Ishikawa (cell line): ENCODE results near the gene FGGY.

Experiments
- CEBPB ChIP-seq: IDR thresholded peaks from 2 replicates; pipeline ENCODE4 v1.6.1; 2012
- CREB1 ChIP-seq: IDR thresholded peaks from 2 replicates; pipeline ENCODE4 v1.6.1; 2012; ENCODE audit warnings: low read depth
- EGR1 ChIP-seq: IDR thresholded peaks from 2 replicates; pipeline ENCODE4 v1.6.1; 2012
- EP300 ChIP-seq: IDR thresholded peaks from 2 replicates; pipeline ENCODE4 v1.6.1; 2012; ENCODE audit warnings: borderline replicate concordance
- FOXM1 ChIP-seq: IDR thresholded peaks from 2 replicates; pipeline ENCODE4 v1.6.1; 2012; ENCODE audit warnings: low read depth, borderline replicate concordance
- RAD21 ChIP-seq: IDR thresholded peaks from 2 replicates; pipeline ENCODE4 v1.6.1; 2012; ENCODE audit warnings: low read depth
- TAF1 ChIP-seq: IDR thresholded peaks from 2 replicates; pipeline ENCODE4 v1.6.1; 2012; ENCODE audit warnings: low read depth, mild to moderate bottlenecking
- TCF12 ChIP-seq: IDR thresholded peaks from 2 replicates; pipeline ENCODE4 v1.6.1; 2012; ENCODE audit warnings: low read depth
- TEAD4 ChIP-seq: IDR thresholded peaks from 2 replicates; pipeline ENCODE4 v1.6.1; 2012
- YY1 ChIP-seq: IDR thresholded peaks from 2 replicates; pipeline ENCODE4 v1.6.1; 2012; ENCODE audit warnings: low read depth
- TF ChIP-seq, protein P1 (sequence below): IDR thresholded peaks from 2 replicates; pipeline ENCODE4 v1.6.1; 2012; ENCODE audit warnings: low read depth, mild to moderate bottlenecking
- TF ChIP-seq, protein P2 (sequence below): IDR thresholded peaks from 2 replicates; pipeline ENCODE4 v1.6.1; 2012
- TF ChIP-seq, protein P3 (sequence below): IDR thresholded peaks from 2 replicates; pipeline ENCODE4 v1.6.1; 2012

DNA sequence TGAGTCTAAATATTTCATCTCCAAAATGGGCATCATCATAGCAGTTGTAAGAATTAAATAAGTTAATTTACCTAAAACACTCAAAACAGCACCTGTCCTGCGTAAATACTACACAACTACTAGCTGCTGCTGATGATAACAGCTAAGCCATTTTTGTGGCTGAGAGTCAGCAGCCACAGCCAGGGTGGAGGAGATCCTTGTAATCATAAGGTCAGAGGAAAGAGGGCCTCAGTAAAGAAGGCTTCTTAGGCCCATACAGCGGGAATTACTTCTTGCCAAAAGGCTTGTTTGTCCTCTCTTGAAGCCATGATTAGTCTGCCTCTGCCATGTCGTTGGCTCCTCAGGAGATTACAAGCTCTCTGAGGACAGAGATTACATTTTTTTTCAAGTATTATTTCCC lies 245.0 kb downstream of the FGGY start:
- no peak for TF ChIP-seq TCF12
- TF ChIP-seq RAD21: no peak
- TF ChIP-seq YY1: no peak
- no peak for TF ChIP-seq TAF1
- TF ChIP-seq, protein P1, sequence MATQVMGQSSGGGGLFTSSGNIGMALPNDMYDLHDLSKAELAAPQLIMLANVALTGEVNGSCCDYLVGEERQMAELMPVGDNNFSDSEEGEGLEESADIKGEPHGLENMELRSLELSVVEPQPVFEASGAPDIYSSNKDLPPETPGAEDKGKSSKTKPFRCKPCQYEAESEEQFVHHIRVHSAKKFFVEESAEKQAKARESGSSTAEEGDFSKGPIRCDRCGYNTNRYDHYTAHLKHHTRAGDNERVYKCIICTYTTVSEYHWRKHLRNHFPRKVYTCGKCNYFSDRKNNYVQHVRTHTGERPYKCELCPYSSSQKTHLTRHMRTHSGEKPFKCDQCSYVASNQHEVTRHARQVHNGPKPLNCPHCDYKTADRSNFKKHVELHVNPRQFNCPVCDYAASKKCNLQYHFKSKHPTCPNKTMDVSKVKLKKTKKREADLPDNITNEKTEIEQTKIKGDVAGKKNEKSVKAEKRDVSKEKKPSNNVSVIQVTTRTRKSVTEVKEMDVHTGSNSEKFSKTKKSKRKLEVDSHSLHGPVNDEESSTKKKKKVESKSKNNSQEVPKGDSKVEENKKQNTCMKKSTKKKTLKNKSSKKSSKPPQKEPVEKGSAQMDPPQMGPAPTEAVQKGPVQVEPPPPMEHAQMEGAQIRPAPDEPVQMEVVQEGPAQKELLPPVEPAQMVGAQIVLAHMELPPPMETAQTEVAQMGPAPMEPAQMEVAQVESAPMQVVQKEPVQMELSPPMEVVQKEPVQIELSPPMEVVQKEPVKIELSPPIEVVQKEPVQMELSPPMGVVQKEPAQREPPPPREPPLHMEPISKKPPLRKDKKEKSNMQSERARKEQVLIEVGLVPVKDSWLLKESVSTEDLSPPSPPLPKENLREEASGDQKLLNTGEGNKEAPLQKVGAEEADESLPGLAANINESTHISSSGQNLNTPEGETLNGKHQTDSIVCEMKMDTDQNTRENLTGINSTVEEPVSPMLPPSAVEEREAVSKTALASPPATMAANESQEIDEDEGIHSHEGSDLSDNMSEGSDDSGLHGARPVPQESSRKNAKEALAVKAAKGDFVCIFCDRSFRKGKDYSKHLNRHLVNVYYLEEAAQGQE: no peak
- TF ChIP-seq EP300: no peak
- TF ChIP-seq, protein P2, sequence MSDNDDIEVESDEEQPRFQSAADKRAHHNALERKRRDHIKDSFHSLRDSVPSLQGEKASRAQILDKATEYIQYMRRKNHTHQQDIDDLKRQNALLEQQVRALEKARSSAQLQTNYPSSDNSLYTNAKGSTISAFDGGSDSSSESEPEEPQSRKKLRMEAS: no peak
- TF ChIP-seq CREB1: no peak
- TF ChIP-seq FOXM1: no peak
- TF ChIP-seq EGR1: no peak
- no peak for TF ChIP-seq CEBPB
- TF ChIP-seq TEAD4: no peak
- TF ChIP-seq, protein P3, sequence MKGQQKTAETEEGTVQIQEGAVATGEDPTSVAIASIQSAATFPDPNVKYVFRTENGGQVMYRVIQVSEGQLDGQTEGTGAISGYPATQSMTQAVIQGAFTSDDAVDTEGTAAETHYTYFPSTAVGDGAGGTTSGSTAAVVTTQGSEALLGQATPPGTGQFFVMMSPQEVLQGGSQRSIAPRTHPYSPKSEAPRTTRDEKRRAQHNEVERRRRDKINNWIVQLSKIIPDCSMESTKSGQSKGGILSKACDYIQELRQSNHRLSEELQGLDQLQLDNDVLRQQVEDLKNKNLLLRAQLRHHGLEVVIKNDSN: no peak
